Measurements from ENCODE around the gene HNRNPAB. TPM values are rescaled to one million over a fixed set of nuclear protein-coding genes. Genes with fewer than 3 reads are reported as not detected.
A peak's percentile ranks its signal among the peaks of the same experiment; 100 is the strongest.

Gene HNRNPAB
- total RNA-seq, 4 donors from 2014 or later, result 98.4 to 135 (median 104) TPM

DNA sequence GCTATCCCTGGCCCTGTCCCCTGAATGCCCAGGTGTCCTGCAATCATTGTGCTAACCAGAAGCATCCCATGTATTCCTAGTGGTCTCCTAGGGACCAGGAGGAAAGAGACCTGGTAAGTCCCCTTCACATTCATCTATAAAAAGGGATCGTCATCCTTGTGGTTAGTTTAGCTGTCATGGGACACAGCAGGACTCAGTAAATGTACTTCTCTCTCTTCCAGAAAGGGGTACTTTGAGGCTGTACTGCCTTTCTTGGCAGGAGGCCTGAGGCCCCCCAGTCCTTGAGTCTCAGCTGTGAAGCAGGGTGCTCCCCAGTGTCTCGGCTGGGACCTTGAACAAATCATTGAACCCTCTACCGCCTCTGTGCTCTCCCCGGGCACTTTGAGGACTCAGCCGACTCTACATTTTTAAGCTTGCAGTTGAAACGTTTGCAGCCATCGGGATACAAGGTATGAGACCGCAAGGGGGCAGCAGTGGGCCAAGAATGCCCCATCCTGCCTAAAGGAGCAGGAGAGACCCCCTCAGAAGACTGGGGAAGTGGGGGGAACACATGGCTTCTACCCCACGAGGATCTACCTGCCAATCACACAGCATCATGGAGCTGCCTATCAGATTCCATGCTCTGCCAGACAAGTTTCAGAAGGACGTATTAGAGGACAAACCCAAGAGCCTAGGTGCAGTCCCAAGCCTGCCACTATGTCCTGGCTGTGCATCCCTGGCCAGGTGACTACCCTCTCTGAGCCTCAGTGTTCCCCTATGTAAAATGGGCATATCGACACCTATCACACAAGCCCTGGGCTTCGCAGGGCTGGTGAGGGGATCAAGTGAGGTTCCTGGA lies 30.6 kb downstream of the HNRNPAB start:
- Histone ChIP-seq H3K27ac (replicated peaks in 1 of 4) (no peak overlapping the region), H3K9me3 (no peaks in the 10 kb centered on the region), H3K36me3 (peaks cover 0 to 13% (median 7%) of the 10 kb centered on the region in 4 donors), H3K4me3 (no peak overlapping the region), H3K4me1 (peaks cover 46 to 65% (median 53%) of the 10 kb centered on the region in 4 donors), H3K27me3 (no peaks in the 10 kb centered on the region)
- TF ChIP-seq POLR2AphosphoS5 (IDR thresholded peaks at IDR 0.05) (no peak), POLR2A (IDR thresholded peaks at IDR 0.05; ENCODE audit: low read depth) (no peak), EP300 (IDR thresholded peaks at IDR 0.05) (no peak)
- TF ChIP-seq, protein P1, sequence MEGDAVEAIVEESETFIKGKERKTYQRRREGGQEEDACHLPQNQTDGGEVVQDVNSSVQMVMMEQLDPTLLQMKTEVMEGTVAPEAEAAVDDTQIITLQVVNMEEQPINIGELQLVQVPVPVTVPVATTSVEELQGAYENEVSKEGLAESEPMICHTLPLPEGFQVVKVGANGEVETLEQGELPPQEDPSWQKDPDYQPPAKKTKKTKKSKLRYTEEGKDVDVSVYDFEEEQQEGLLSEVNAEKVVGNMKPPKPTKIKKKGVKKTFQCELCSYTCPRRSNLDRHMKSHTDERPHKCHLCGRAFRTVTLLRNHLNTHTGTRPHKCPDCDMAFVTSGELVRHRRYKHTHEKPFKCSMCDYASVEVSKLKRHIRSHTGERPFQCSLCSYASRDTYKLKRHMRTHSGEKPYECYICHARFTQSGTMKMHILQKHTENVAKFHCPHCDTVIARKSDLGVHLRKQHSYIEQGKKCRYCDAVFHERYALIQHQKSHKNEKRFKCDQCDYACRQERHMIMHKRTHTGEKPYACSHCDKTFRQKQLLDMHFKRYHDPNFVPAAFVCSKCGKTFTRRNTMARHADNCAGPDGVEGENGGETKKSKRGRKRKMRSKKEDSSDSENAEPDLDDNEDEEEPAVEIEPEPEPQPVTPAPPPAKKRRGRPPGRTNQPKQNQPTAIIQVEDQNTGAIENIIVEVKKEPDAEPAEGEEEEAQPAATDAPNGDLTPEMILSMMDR (IDR thresholded peaks at IDR 0.05), result peak; percentile 39 to 63 (median 45)
- DNase-seq (ENCODE audit: extremely low spot score), result no peak
- intact Hi-C loops (cut with DNase I), result no loop called here
- WGBS, result 36% methylated on average over 8 of the region's 12 CpGs

DNA sequence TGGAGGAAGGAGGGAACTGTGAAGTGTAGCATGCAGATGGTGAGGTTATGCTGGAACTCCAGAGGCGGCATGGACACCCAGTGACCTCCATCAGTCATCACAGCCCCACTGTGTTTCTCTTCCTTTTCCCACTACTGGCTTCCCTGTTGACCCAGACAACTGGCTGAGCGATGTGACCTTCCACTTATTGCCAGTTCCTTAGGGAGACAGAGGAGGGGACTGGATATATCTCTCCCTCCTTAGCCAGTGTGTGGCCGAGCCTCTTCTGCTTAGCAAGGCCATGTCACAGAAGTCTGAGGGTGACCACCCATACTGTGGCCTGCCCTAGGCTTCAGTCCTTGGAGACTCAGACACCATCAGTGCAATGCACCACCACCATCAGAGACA lies 31.2 kb downstream of the HNRNPAB start:
- intact Hi-C loops (cut with DNase I), result no loop called here
- Histone ChIP-seq H3K4me3 (no peak overlapping the region), H3K9me3 (no peaks in the 10 kb centered on the region), H3K4me1 (peaks cover 43 to 65% (median 50%) of the 10 kb centered on the region in 4 donors), H3K36me3 (peaks cover 0 to 8% (median 3%) of the 10 kb centered on the region in 4 donors), H3K27ac (replicated peaks in 1 of 4) (no peak overlapping the region), H3K27me3 (no peaks in the 10 kb centered on the region)
- TF ChIP-seq POLR2AphosphoS5 (IDR thresholded peaks at IDR 0.05), result no peak
- TF ChIP-seq, protein P1 (IDR thresholded peaks at IDR 0.05), result no peak
- DNase-seq (ENCODE audit: extremely low spot score), result no peak
- 72% methylated on average over 2 of the region's 3 CpGs for WGBS

DNA sequence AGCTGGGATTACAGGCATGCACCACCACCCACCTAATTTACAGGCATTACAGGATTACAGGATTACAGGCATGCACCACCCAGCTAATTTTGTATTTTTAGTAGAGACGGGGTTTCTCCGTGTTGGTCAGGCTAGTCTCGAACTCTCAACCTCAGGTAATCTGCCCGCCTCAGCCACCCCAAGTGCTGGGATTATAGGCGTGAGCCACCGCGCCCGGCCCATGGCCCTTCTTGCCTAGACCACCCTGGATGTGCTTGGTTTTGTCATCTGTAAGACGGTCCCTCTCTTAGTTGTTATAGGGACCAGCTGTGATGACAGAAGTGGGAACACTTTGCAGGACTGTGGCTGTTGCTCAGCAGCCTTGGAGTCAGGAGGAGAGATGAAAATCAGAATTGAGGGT lies 31.8 kb downstream of the HNRNPAB start:
- Histone ChIP-seq H3K27me3 (no peaks in the 10 kb centered on the region), H3K4me1 (peaks cover 41 to 61% (median 45%) of the 10 kb centered on the region in 4 donors), H3K4me3 (no peak overlapping the region), H3K9me3 (no peaks in the 10 kb centered on the region), H3K36me3 (peaks cover 0 to 4% (median under 1%) of the 10 kb centered on the region in 4 donors), H3K27ac (replicated peaks in 1 of 4) (no peak overlapping the region)
- intact Hi-C loops (cut with DNase I), result no loop called here
- no peak for TF ChIP-seq POLR2A (IDR thresholded peaks at IDR 0.05; ENCODE audit: low read depth)
- TF ChIP-seq POLR2AphosphoS5 (IDR thresholded peaks at IDR 0.05), result no peak
- TF ChIP-seq EP300 (IDR thresholded peaks at IDR 0.05), result no peak
- TF ChIP-seq, protein P1 (IDR thresholded peaks at IDR 0.05), result no peak
- WGBS, result 94% methylated on average over 9 of the region's 9 CpGs
- DNase-seq (ENCODE audit: extremely low spot score), result no peak

DNA sequence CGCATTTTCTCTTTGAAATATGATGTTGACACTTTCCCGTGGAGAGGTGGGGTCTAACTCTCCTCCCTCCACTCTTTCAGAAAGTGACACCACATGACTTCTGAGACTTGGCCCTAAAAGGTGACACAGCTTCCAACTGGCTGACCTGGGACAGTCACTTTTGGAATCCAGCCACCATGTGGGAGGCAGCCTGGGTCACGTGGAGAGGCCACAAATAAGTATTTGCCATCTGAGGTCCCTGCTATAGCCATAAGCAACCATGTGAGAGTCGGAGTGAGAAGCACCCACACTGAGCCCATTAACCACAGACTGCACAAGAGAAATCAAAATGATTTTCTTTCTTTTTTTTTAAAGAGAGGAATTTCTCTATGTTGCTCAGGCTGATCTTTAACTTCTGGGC lies 32.3 kb downstream of the HNRNPAB start:
- Histone ChIP-seq H3K27me3 (no peaks in the 10 kb centered on the region), H3K4me1 (peaks cover 35 to 55% (median 40%) of the 10 kb centered on the region in 4 donors), H3K4me3 (no peak overlapping the region), H3K9me3 (no peaks in the 10 kb centered on the region), H3K36me3 (no peaks in the 10 kb centered on the region), H3K27ac (replicated peaks in 1 of 4) (no peak overlapping the region)
- DNase-seq (ENCODE audit: extremely low spot score), result no peak
- intact Hi-C loops (cut with DNase I), result no loop called here
- 40% methylated on average over 3 of the region's 4 CpGs for WGBS
- TF ChIP-seq POLR2A (IDR thresholded peaks at IDR 0.05; ENCODE audit: low read depth), result no peak
- no peak for TF ChIP-seq POLR2AphosphoS5 (IDR thresholded peaks at IDR 0.05)
- TF ChIP-seq EP300 (IDR thresholded peaks at IDR 0.05), result no peak
- TF ChIP-seq, protein P1 (IDR thresholded peaks at IDR 0.05), result no peak
